CD4-positive, alpha-beta T cell treated with Interleukin-2 at 100 ng/mL for 4 hours (primary cell): Measurements from ENCODE around the gene RHOBTB1.
"Not testable (repeated sequence)": the region's sequence is repeated elsewhere in the genome, so short reads cannot be mapped to it uniquely, and the experiment has no call there.

Experiments
- DNase-seq: peaks from one replicate; pipeline ENCODE4 v3.0.0-alpha.2; 2020; ENCODE audit warnings: low spot score

Gene RHOBTB1

GRCh38 chr10:60940446-60940845 is 3.5 kb downstream of the RHOBTB1 start:
- DNase-seq: no peak

- no peak for DNase-seq
Observed at GRCh38 chr10:60937784-60938654, 6.0 kb downstream of the RHOBTB1 start.

- DNase-seq: no peak
Observed at GRCh38 chr10:60937022-60937421, 7.0 kb downstream of the RHOBTB1 start.

- DNase-seq: no peak
Observed at GRCh38 chr10:60934215-60935175, 9.5 kb downstream of the RHOBTB1 start.

- DNase-seq: no peak
Observed at GRCh38 chr10:60932756-60933155, 11.2 kb downstream of the RHOBTB1 start.

- DNase-seq: no peak
Observed at GRCh38 chr10:60930237-60930636, 13.7 kb downstream of the RHOBTB1 start.

- DNase-seq: no peak
Observed at GRCh38 chr10:60921633-60922032, 22.4 kb downstream of the RHOBTB1 start.

GRCh38 chr10:60920479-60920878 is 23.5 kb downstream of the RHOBTB1 start:
- DNase-seq: no peak

GRCh38 chr10:60919551-60919950 is 24.4 kb downstream of the RHOBTB1 start:
- DNase-seq: no peak

GRCh38 chr10:60917331-60918280 is 26.4 kb downstream of the RHOBTB1 start:
- no peak for DNase-seq

GRCh38 chr10:60916025-60916424 is 28.0 kb downstream of the RHOBTB1 start:
- no peak for DNase-seq

- DNase-seq: no peak
Observed at GRCh38 chr10:60914690-60915141, 29.3 kb downstream of the RHOBTB1 start.

GRCh38 chr10:60913657-60914056 is 30.3 kb downstream of the RHOBTB1 start:
- no peak for DNase-seq

- DNase-seq: no peak
Observed at GRCh38 chr10:60913071-60913470, 30.9 kb downstream of the RHOBTB1 start.

GRCh38 chr10:60911715-60912114 is 32.3 kb downstream of the RHOBTB1 start:
- DNase-seq: no peak

- no peak for DNase-seq
Observed at GRCh38 chr10:60911216-60911615, 32.8 kb downstream of the RHOBTB1 start.

GRCh38 chr10:60910543-60910942 is 33.4 kb downstream of the RHOBTB1 start:
- no peak for DNase-seq

GRCh38 chr10:60908896-60909295 is 35.1 kb downstream of the RHOBTB1 start:
- no peak for DNase-seq

- no peak for DNase-seq
Observed at GRCh38 chr10:60908031-60908430, 36.0 kb downstream of the RHOBTB1 start.

- DNase-seq: no peak
Observed at GRCh38 chr10:60907236-60907635, 36.7 kb downstream of the RHOBTB1 start.

- not testable (repeated sequence) for DNase-seq
Observed at GRCh38 chr10:60906825-60907224, 37.2 kb downstream of the RHOBTB1 start.

- no peak for DNase-seq
Observed at GRCh38 chr10:60906411-60906810, 37.6 kb downstream of the RHOBTB1 start.
